ENCODE data around the gene NCF4. TPM values are rescaled to one million over a fixed set of nuclear protein-coding genes. Genes with fewer than 3 reads are reported as not detected.

Gene NCF4
- total and polyA plus RNA-seq, 11 donors = 1.9 to 33.3 (median 4.5) TPM

DNA sequence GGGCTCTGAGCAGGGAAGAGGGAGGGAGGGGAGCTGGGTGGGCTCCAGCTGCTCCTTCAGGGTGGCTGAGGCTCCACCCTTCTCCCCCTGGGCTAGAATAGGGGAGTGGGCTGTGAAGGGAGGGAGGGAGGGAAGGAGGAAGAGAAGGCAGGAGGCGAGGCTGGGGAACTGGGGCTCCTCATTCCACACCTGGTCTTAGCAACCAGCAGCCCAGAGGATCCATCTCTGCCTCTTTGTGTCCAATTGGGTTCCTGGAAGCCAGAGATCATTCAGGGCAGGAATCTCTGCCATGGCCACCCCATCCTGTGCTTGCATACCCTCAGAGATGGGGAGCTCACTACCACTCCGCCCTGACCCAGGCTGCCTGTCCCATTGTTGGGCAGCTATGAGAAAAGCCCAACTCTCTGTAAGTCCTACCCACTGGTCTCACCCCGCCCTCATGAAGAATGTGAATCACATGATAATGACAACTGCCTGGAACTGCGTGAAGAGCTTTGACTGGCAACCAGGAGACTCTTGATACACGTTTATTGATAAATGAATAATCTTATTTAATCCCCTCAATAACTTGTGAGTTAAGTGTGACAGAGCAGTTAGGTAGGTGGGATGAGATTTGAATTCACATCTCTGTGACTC is 7.9 kb downstream of the NCF4 start:
- H3K4me1 ChIP-seq = peaks cover 0 to 24% (median 4%) of the 10 kb centered on the region in 12 donors
- WGBS, 4 donors = 69 to 81% (median 75%) methylated on average over 4 to 5 of the region's 5 CpGs
- peaks cover 0 to 53% (median 0%) of the 10 kb centered on the region in 9 donors for H3K36me3 ChIP-seq
- no peak overlapping the region for H3K4me3 ChIP-seq
- intact Hi-C loops (cut with DNase I) = no loop called here
- no peak for DNase-seq
- H3K9me3 ChIP-seq = no peaks in the 10 kb centered on the region
- ATAC-seq = no peak
- TF ChIP-seq, protein P1, sequence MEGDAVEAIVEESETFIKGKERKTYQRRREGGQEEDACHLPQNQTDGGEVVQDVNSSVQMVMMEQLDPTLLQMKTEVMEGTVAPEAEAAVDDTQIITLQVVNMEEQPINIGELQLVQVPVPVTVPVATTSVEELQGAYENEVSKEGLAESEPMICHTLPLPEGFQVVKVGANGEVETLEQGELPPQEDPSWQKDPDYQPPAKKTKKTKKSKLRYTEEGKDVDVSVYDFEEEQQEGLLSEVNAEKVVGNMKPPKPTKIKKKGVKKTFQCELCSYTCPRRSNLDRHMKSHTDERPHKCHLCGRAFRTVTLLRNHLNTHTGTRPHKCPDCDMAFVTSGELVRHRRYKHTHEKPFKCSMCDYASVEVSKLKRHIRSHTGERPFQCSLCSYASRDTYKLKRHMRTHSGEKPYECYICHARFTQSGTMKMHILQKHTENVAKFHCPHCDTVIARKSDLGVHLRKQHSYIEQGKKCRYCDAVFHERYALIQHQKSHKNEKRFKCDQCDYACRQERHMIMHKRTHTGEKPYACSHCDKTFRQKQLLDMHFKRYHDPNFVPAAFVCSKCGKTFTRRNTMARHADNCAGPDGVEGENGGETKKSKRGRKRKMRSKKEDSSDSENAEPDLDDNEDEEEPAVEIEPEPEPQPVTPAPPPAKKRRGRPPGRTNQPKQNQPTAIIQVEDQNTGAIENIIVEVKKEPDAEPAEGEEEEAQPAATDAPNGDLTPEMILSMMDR (IDR thresholded peaks at IDR 0.05) = no peak
- TF ChIP-seq POLR2A (IDR thresholded peaks at IDR 0.05) = no peak
- peaks cover 0 to 43% (median 4%) of the 10 kb centered on the region in 9 donors for H3K27me3 ChIP-seq
- H3K27ac ChIP-seq = no peak overlapping the region

DNA sequence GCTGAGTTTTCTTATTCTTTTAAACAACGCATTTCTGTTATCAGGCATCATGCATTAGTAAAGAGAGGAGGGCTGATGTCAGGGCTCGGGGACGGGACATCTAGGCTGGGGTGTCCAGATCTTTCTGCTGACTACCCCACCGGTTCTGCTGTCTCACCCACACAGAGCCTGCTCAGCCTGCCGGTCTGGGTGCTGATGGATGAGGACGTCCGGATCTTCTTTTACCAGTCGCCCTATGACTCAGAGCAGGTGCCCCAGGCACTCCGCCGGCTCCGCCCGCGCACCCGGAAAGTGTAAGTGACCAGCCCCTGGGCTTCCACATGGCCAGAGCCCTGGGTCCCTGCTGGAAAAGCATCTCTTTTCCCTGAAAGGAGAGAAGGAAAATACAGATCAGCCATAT is 9.4 kb downstream of the NCF4 start:
- TF ChIP-seq, protein P1 (IDR thresholded peaks at IDR 0.05) = no peak
- no peak for TF ChIP-seq POLR2A (IDR thresholded peaks at IDR 0.05)
- 83 to 85% (median 84%) methylated on average over 14 of the region's 14 CpGs for WGBS, 4 donors
- intact Hi-C loops (cut with DNase I) = loop anchor here in 7 of 10 donors (5.0 to 10.0 kb wide), 3 partner anchors 107 to 175 kb away; no protein-coding TSS in a partner anchor
- Histone ChIP-seq H3K36me3 (peaks cover 0 to 60% (median 0%) of the 10 kb centered on the region in 9 donors), H3K4me3 (no peak overlapping the region), H3K9me3 (no peaks in the 10 kb centered on the region), H3K4me1 (peaks cover 0 to 21% (median 11%) of the 10 kb centered on the region in 12 donors), H3K27ac (no peak overlapping the region), H3K27me3 (peaks cover 0 to 43% (median 4%) of the 10 kb centered on the region in 9 donors)
- DNase-seq (no peak), ATAC-seq (no peak)

DNA sequence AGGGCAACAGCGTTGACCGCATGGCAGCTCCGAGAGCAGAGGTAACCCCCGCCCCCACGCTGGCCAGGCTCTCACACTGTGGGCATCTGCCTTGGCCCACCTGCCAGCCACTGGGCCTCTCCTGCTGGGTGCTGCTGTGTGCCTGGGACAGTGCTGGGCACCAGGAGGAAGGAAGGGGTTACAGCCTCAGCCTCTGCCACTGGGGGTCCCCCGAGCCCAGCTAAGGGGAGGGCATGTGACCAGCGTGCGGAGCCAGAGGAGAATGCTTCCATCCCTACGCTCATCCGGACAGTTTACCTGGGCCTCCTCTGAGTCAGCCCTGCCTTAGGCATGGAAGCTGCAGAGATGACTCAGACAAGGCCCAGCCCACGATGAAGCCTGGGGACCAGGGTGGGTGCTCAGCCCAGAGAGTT is 10.9 kb downstream of the NCF4 start:
- WGBS, 4 donors = 59 to 80% (median 67%) methylated on average over 6 to 11 of the region's 11 CpGs
- H3K4me3 ChIP-seq = no peak overlapping the region
- DNase-seq = no peak
- H3K27me3 ChIP-seq = peaks cover 0 to 36% (median 2%) of the 10 kb centered on the region in 9 donors
- no peak for ATAC-seq
- no peaks in the 10 kb centered on the region for H3K9me3 ChIP-seq
- H3K27ac ChIP-seq = no peak overlapping the region
- peaks cover 0 to 23% (median 11%) of the 10 kb centered on the region in 12 donors for H3K4me1 ChIP-seq
- peaks cover 0 to 63% (median 0%) of the 10 kb centered on the region in 9 donors for H3K36me3 ChIP-seq
- TF ChIP-seq, protein P1 (IDR thresholded peaks at IDR 0.05) = no peak
- no peak for TF ChIP-seq POLR2A (IDR thresholded peaks at IDR 0.05)
- intact Hi-C loops (cut with DNase I) = loop anchor here in 8 of 10 donors (2.0 to 10.0 kb wide), 5 partner anchors 105 to 173 kb away; no protein-coding TSS in a partner anchor

DNA sequence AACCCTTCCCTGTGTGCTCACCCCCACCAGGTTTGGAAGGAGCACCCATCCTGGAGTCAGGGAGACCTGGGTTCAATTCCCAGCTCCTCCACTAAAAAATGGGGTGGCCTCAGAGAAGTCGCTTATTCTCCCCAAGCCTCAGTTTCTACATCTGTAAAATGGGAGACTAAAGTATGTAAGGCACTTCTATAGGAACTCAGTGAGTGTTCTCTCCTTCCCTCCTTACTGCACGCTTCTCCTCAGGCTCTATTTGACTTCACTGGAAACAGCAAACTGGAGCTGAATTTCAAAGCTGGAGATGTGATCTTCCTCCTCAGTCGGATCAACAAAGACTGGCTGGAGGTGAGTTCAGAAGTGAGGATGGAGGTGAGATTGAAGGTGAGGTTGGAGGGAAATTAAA is 11.3 kb downstream of the NCF4 start:
- intact Hi-C loops (cut with DNase I) = loop anchor here in 8 of 10 donors (2.0 to 10.0 kb wide), 5 partner anchors 105 to 173 kb away; no protein-coding TSS in a partner anchor
- H3K9me3 ChIP-seq = no peaks in the 10 kb centered on the region
- H3K4me3 ChIP-seq = no peak overlapping the region
- ATAC-seq = no peak
- no peak for TF ChIP-seq POLR2A (IDR thresholded peaks at IDR 0.05)
- TF ChIP-seq, protein P1 (IDR thresholded peaks at IDR 0.05) = no peak
- H3K36me3 ChIP-seq = peaks cover 0 to 66% (median 0%) of the 10 kb centered on the region in 9 donors
- no peak for DNase-seq
- H3K4me1 ChIP-seq = peaks cover 0 to 25% (median 11%) of the 10 kb centered on the region in 12 donors
- H3K27ac ChIP-seq = no peak overlapping the region
- 86 to 95% (median 93%) methylated on average over 3 of the region's 3 CpGs for WGBS, 4 donors
- peaks cover 0 to 36% (median 2%) of the 10 kb centered on the region in 9 donors for H3K27me3 ChIP-seq
